ENCODE results near the gene EIF3K.

GRCh38 chr19:38647368-38647965 is 28.5 kb downstream of the EIF3K start, which contains the start of gene ACTN4:
- TF ChIP-seq EZH2 (IDR thresholded peaks at IDR 0.05) (no peak), FOXP2 (optimal IDR thresholded peaks at IDR 0.05; ENCODE audit: control extremely low read depth, extremely low read length, insufficient read depth) (no peak)

All from SK-N-MC (cell line).